T-helper 1 cell (primary cell): ENCODE results near the gene TET2.

Source experiments
- DNase-seq, 5 donors: peaks; one replicate each; pipeline ENCODE4 v3.0.0-alpha.2; 2012 to 2020

TET2 gene

GRCh38 chr4:105184316-105184980 lies 37.8 kb downstream of the TET2 start:
- no peak for DNase-seq

GRCh38 chr4:105186701-105187161 lies 40.1 kb downstream of the TET2 start:
- DNase-seq: no peak

- DNase-seq: no peak
Measured at GRCh38 chr4:105189855-105190650, 43.4 kb downstream of the TET2 start.

GRCh38 chr4:105191621-105192210 lies 45.0 kb downstream of the TET2 start:
- DNase-seq: peak in 1 of 5 donors; percentile 15

- DNase-seq: no peak
Measured at GRCh38 chr4:105192474-105192873, 45.8 kb downstream of the TET2 start.

- DNase-seq: no peak
Measured at GRCh38 chr4:105192910-105193309, 46.2 kb downstream of the TET2 start.

GRCh38 chr4:105193536-105193935 lies 46.9 kb downstream of the TET2 start:
- DNase-seq: no peak

- peak in 1 of 5 donors; percentile 11 for DNase-seq
Measured at GRCh38 chr4:105194328-105195231, 47.9 kb downstream of the TET2 start.

- no peak for DNase-seq
Measured at GRCh38 chr4:105196523-105197145, 50.0 kb downstream of the TET2 start.

GRCh38 chr4:105197777-105198176 lies 51.1 kb downstream of the TET2 start:
- DNase-seq: no peak

- no peak for DNase-seq
Measured at GRCh38 chr4:105198541-105198940, 51.9 kb downstream of the TET2 start.

GRCh38 chr4:105206214-105206613 lies 59.5 kb downstream of the TET2 start:
- no peak for DNase-seq

GRCh38 chr4:105207386-105207785 lies 60.7 kb downstream of the TET2 start:
- no peak for DNase-seq

- no peak for DNase-seq
Measured at GRCh38 chr4:105208561-105208960, 61.9 kb downstream of the TET2 start.

GRCh38 chr4:105210916-105211315 lies 64.2 kb downstream of the TET2 start:
- no peak for DNase-seq

GRCh38 chr4:105215609-105216313 lies 69.1 kb downstream of the TET2 start:
- peak in 1 of 5 donors; percentile 50 for DNase-seq

- no peak for DNase-seq
Measured at GRCh38 chr4:105225500-105225899, 78.8 kb downstream of the TET2 start.

GRCh38 chr4:105227054-105227453 lies 80.4 kb downstream of the TET2 start:
- DNase-seq: no peak

GRCh38 chr4:105230287-105230686 lies 83.6 kb downstream of the TET2 start:
- no peak for DNase-seq

GRCh38 chr4:105232374-105232773 lies 85.7 kb downstream of the TET2 start:
- no peak for DNase-seq

GRCh38 chr4:105234582-105234981 lies 87.9 kb downstream of the TET2 start:
- no peak for DNase-seq
